Measurements from ENCODE around the gene DUSP9.

GRCh38 chrX:153653556-153653955 lies 6.6 kb downstream of the DUSP9 start:
- TF ChIP-seq, protein P1, sequence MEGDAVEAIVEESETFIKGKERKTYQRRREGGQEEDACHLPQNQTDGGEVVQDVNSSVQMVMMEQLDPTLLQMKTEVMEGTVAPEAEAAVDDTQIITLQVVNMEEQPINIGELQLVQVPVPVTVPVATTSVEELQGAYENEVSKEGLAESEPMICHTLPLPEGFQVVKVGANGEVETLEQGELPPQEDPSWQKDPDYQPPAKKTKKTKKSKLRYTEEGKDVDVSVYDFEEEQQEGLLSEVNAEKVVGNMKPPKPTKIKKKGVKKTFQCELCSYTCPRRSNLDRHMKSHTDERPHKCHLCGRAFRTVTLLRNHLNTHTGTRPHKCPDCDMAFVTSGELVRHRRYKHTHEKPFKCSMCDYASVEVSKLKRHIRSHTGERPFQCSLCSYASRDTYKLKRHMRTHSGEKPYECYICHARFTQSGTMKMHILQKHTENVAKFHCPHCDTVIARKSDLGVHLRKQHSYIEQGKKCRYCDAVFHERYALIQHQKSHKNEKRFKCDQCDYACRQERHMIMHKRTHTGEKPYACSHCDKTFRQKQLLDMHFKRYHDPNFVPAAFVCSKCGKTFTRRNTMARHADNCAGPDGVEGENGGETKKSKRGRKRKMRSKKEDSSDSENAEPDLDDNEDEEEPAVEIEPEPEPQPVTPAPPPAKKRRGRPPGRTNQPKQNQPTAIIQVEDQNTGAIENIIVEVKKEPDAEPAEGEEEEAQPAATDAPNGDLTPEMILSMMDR (tag by site-specific recombination; IDR thresholded peaks at IDR 0.05) = no peak
- TF ChIP-seq, protein P2, sequence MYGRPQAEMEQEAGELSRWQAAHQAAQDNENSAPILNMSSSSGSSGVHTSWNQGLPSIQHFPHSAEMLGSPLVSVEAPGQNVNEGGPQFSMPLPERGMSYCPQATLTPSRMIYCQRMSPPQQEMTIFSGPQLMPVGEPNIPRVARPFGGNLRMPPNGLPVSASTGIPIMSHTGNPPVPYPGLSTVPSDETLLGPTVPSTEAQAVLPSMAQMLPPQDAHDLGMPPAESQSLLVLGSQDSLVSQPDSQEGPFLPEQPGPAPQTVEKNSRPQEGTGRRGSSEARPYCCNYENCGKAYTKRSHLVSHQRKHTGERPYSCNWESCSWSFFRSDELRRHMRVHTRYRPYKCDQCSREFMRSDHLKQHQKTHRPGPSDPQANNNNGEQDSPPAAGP (tag by site-specific recombination; IDR thresholded peaks at IDR 0.05) = no peak
- no peak for TF ChIP-seq OVOL3 (tag by site-specific recombination; IDR thresholded peaks at IDR 0.05)
- TF ChIP-seq ZNF792 (tag by site-specific recombination; IDR thresholded peaks at IDR 0.05) = no peak
- no peak for TF ChIP-seq ZBTB7A (tag by site-specific recombination; IDR thresholded peaks at IDR 0.05; ENCODE audit: low read depth)
- TF ChIP-seq ZBTB49 (tag by site-specific recombination; IDR thresholded peaks at IDR 0.05; ENCODE audit: low read depth) = no peak
- no peak for TF ChIP-seq ZNF692 (tag by site-specific recombination; IDR thresholded peaks at IDR 0.05)
- no peak for TF ChIP-seq ZNF24 (tag by site-specific recombination; IDR thresholded peaks at IDR 0.05)
- TF ChIP-seq, protein P3, sequence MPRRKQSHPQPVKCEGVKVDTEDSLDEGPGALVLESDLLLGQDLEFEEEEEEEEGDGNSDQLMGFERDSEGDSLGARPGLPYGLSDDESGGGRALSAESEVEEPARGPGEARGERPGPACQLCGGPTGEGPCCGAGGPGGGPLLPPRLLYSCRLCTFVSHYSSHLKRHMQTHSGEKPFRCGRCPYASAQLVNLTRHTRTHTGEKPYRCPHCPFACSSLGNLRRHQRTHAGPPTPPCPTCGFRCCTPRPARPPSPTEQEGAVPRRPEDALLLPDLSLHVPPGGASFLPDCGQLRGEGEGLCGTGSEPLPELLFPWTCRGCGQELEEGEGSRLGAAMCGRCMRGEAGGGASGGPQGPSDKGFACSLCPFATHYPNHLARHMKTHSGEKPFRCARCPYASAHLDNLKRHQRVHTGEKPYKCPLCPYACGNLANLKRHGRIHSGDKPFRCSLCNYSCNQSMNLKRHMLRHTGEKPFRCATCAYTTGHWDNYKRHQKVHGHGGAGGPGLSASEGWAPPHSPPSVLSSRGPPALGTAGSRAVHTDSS (tag by site-specific recombination; IDR thresholded peaks at IDR 0.05) = no peak
- no peak for TF ChIP-seq YY1 (tag by site-specific recombination; IDR thresholded peaks at IDR 0.05)
- no peak for TF ChIP-seq PATZ1 (tag by site-specific recombination; IDR thresholded peaks at IDR 0.05)
- TF ChIP-seq ZBTB44 (tag by site-specific recombination; IDR thresholded peaks at IDR 0.05) = no peak
- no peak for TF ChIP-seq ZBTB17 (tag by site-specific recombination; IDR thresholded peaks at IDR 0.05)

Measured in HEK293 (cell line).